ENCODE data around the gene SAA1. TPM values are rescaled to one million over a fixed set of nuclear protein-coding genes. Genes with fewer than 3 reads are reported as not detected.

The SAA1 gene
- total RNA-seq, 1 experiment from 2014 or later: 7.9 TPM

GRCh38 chr11:18299721-18300120 lies 33.7 kb downstream of the SAA1 start:
- Histone ChIP-seq H3K27me3 (ENCODE audit: control insufficient read depth, insufficient read depth, low read length) (no peaks in the 10 kb centered on the region), H3K27ac (ENCODE audit: low read length) (no peak overlapping the region), H3K4me1 (ENCODE audit: control insufficient read depth, insufficient read depth, low read length) (no peaks in the 10 kb centered on the region), H3K36me3 (ENCODE audit: control insufficient read depth, insufficient read depth, low read length) (peaks cover 33% of the 10 kb centered on the region), H3K4me3 (ENCODE audit: low read depth in 2 of 2, low read length in 2 of 2) (no peak overlapping the region), H3K9me3 (ENCODE audit: control insufficient read depth, insufficient read depth, low read depth, low read length) (no peaks in the 10 kb centered on the region)
- ATAC-seq (no peak), DNase-seq (ENCODE audit: low read depth, low spot score) (no peak)
- in situ Hi-C loops (cut with HindIII; ENCODE audit: low pct_unique_long_range_greater_than_20kb, low sequenced_read_pairs) (no loop called here), intact Hi-C loops (cut with micrococcal nuclease; ENCODE audit: unreplicated experiment) (no loop called here)
- no peak for TF ChIP-seq TCF7L2 (IDR thresholded peaks at IDR 0.05; ENCODE audit: low read depth, low read length)
- TF ChIP-seq CTCF (IDR thresholded peaks at IDR 0.05): no peak
- TF ChIP-seq, protein P1, sequence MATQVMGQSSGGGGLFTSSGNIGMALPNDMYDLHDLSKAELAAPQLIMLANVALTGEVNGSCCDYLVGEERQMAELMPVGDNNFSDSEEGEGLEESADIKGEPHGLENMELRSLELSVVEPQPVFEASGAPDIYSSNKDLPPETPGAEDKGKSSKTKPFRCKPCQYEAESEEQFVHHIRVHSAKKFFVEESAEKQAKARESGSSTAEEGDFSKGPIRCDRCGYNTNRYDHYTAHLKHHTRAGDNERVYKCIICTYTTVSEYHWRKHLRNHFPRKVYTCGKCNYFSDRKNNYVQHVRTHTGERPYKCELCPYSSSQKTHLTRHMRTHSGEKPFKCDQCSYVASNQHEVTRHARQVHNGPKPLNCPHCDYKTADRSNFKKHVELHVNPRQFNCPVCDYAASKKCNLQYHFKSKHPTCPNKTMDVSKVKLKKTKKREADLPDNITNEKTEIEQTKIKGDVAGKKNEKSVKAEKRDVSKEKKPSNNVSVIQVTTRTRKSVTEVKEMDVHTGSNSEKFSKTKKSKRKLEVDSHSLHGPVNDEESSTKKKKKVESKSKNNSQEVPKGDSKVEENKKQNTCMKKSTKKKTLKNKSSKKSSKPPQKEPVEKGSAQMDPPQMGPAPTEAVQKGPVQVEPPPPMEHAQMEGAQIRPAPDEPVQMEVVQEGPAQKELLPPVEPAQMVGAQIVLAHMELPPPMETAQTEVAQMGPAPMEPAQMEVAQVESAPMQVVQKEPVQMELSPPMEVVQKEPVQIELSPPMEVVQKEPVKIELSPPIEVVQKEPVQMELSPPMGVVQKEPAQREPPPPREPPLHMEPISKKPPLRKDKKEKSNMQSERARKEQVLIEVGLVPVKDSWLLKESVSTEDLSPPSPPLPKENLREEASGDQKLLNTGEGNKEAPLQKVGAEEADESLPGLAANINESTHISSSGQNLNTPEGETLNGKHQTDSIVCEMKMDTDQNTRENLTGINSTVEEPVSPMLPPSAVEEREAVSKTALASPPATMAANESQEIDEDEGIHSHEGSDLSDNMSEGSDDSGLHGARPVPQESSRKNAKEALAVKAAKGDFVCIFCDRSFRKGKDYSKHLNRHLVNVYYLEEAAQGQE (IDR thresholded peaks at IDR 0.05; ENCODE audit: insufficient read depth in 1 of 2, low read depth in 2 of 2, low read length in 1 of 2): no peak
- TF ChIP-seq POLR2AphosphoS5 (IDR thresholded peaks at IDR 0.05; ENCODE audit: low read depth, low read length): no peak
- no peak for TF ChIP-seq SIN3A (IDR thresholded peaks at IDR 0.05; ENCODE audit: borderline replicate concordance, insufficient read depth, low read depth, low read length)
- BruUV-seq (replicated peaks): no TSS peak
- POLR2A ChIA-PET: no interaction called here
- CTCF ChIA-PET: no interaction called here

- CTCF ChIA-PET: no interaction called here
- POLR2A ChIA-PET: no interaction called here
- H3K27ac ChIP-seq (ENCODE audit: low read length): no peak overlapping the region
- DNase-seq (ENCODE audit: low read depth, low spot score) (no peak), ATAC-seq (no peak)
- no peak overlapping the region for H3K4me3 ChIP-seq (ENCODE audit: low read depth in 2 of 2, low read length in 2 of 2)
- in situ Hi-C loops (cut with HindIII; ENCODE audit: low pct_unique_long_range_greater_than_20kb, low sequenced_read_pairs) (no loop called here), intact Hi-C loops (cut with micrococcal nuclease; ENCODE audit: unreplicated experiment) (no loop called here)
- no peaks in the 10 kb centered on the region for H3K27me3 ChIP-seq (ENCODE audit: control insufficient read depth, insufficient read depth, low read length)
- peaks cover 27% of the 10 kb centered on the region for H3K36me3 ChIP-seq (ENCODE audit: control insufficient read depth, insufficient read depth, low read length)
- no peaks in the 10 kb centered on the region for H3K4me1 ChIP-seq (ENCODE audit: control insufficient read depth, insufficient read depth, low read length)
- TF ChIP-seq SIN3A (IDR thresholded peaks at IDR 0.05; ENCODE audit: borderline replicate concordance, insufficient read depth, low read depth, low read length) (no peak), POLR2AphosphoS5 (IDR thresholded peaks at IDR 0.05; ENCODE audit: low read depth, low read length) (no peak), TCF7L2 (IDR thresholded peaks at IDR 0.05; ENCODE audit: low read depth, low read length) (no peak), CTCF (IDR thresholded peaks at IDR 0.05) (no peak)
- TF ChIP-seq, protein P1 (IDR thresholded peaks at IDR 0.05; ENCODE audit: insufficient read depth in 1 of 2, low read depth in 2 of 2, low read length in 1 of 2): no peak
- H3K9me3 ChIP-seq (ENCODE audit: control insufficient read depth, insufficient read depth, low read depth, low read length): no peaks in the 10 kb centered on the region
- no TSS peak for BruUV-seq (replicated peaks)
These were observed 38.7 kb downstream of the SAA1 start for GRCh38 chr11:18304745-18305144.
